ENCODE data around the gene SCNN1A. TPM values are rescaled to one million over a fixed set of nuclear protein-coding genes. Genes with fewer than 3 reads are reported as not detected.
A peak's percentile ranks its signal among the peaks of the same experiment; 100 is the strongest.

Gene SCNN1A
- total RNA-seq, 2 experiments from 2014 or later = 0.35 to 1.0 TPM

GRCh38 chr12:6334940-6335450 is 40.4 kb downstream of the SCNN1A start:
- no peaks in the 10 kb centered on the region for H3K9me3 ChIP-seq (ENCODE audit: low read length)
- H3K4me3 ChIP-seq (ENCODE audit: low read depth, low read length, poor library complexity, severe bottlenecking) = peak overlapping the region; percentile 53
- CTCF ChIA-PET (ENCODE audit: unreplicated experiment) = interaction anchor here (0.6 to 1.8 kb wide), 6 partner anchors 8 to 131 kb away, joined by 3 to 9 read pairs (median 4); no protein-coding TSS in a partner anchor
- intact Hi-C loops (cut with micrococcal nuclease; ENCODE audit: unreplicated experiment) = loop anchor here (1.0 to 5.0 kb wide), 4 partner anchors 32 to 197 kb away; partner anchors contain the start of gene GAPDH
- no TSS peak for BruUV-seq (replicated peaks)
- H3K27ac ChIP-seq (ENCODE audit: low read depth, low read length, poor library complexity, severe bottlenecking) = peak overlapping the region; percentile 80
- peak overlapping the region; percentile 81 for H3K4me2 ChIP-seq (ENCODE audit: low read length)
- peaks cover 50% of the 10 kb centered on the region for H3K36me3 ChIP-seq (ENCODE audit: insufficient read depth, low read length)
- peaks cover 72% of the 10 kb centered on the region for H3K4me1 ChIP-seq (ENCODE audit: insufficient read depth, low read length, poor library complexity, severe bottlenecking)
- no peak overlapping the region for H2AFZ ChIP-seq (ENCODE audit: low read length)
- POLR2A ChIA-PET = interaction anchor here (0.8 to 4.0 kb wide), 5 partner anchors 10 to 91 kb away, joined by 3 to 55 read pairs (median 6); no protein-coding TSS in a partner anchor
- no peaks in the 10 kb centered on the region for H4K20me1 ChIP-seq (ENCODE audit: insufficient read depth, low read length)
- H3K79me2 ChIP-seq (ENCODE audit: insufficient read depth, low read depth, low read length) = peaks cover 42% of the 10 kb centered on the region; the same call in 1 of the 2 replicates
- H3K9me2 ChIP-seq (ENCODE audit: insufficient read depth, low read length) = no peaks in the 10 kb centered on the region
- DNase-seq (ENCODE audit: low spot score) = no peak
- TF ChIP-seq CTCF (conservative IDR thresholded peaks at IDR 0.05; ENCODE audit: low read length) (no peak), EZH2phosphoT487 (IDR thresholded peaks at IDR 0.05; ENCODE audit: borderline replicate concordance, low read depth, low read length) (no peak)

- peaks cover 68% of the 10 kb centered on the region for H3K4me1 ChIP-seq (ENCODE audit: insufficient read depth, low read length, poor library complexity, severe bottlenecking)
- no peaks in the 10 kb centered on the region for H4K20me1 ChIP-seq (ENCODE audit: insufficient read depth, low read length)
- no peaks in the 10 kb centered on the region for H3K9me3 ChIP-seq (ENCODE audit: low read length)
- H3K4me3 ChIP-seq (ENCODE audit: low read depth, low read length, poor library complexity, severe bottlenecking) = no peak overlapping the region
- no peak overlapping the region for H3K27ac ChIP-seq (ENCODE audit: low read depth, low read length, poor library complexity, severe bottlenecking)
- H3K79me2 ChIP-seq (ENCODE audit: insufficient read depth, low read depth, low read length) = peaks cover 38% of the 10 kb centered on the region; the same call in 1 of the 2 replicates
- ChIA-PET CTCF (ENCODE audit: unreplicated experiment) (interaction anchor here (1.0 to 1.8 kb wide), 5 partner anchors 11 to 131 kb away, joined by 3 to 9 read pairs (median 4); no protein-coding TSS in a partner anchor), POLR2A (interaction anchor here (1.1 to 4.0 kb wide), 3 partner anchors 10 to 33 kb away, joined by 3 to 55 read pairs (median 15); no protein-coding TSS in a partner anchor)
- no peak overlapping the region for H3K4me2 ChIP-seq (ENCODE audit: low read length)
- peaks cover 54% of the 10 kb centered on the region for H3K36me3 ChIP-seq (ENCODE audit: insufficient read depth, low read length)
- BruUV-seq (replicated peaks) = no TSS peak
- no peak overlapping the region for H2AFZ ChIP-seq (ENCODE audit: low read length)
- intact Hi-C loops (cut with micrococcal nuclease; ENCODE audit: unreplicated experiment) = loop anchor here (2.0 kb wide), 1 partner anchor 88 kb away; no protein-coding TSS in a partner anchor
- TF ChIP-seq EZH2phosphoT487 (IDR thresholded peaks at IDR 0.05; ENCODE audit: borderline replicate concordance, low read depth, low read length) (no peak), CTCF (conservative IDR thresholded peaks at IDR 0.05; ENCODE audit: low read length) (no peak)
- no peaks in the 10 kb centered on the region for H3K9me2 ChIP-seq (ENCODE audit: insufficient read depth, low read length)
- DNase-seq (ENCODE audit: low spot score) = no peak
These were observed 41.0 kb downstream of the SCNN1A start for GRCh38 chr12:6334359-6334758.

- peaks cover 57% of the 10 kb centered on the region for H3K36me3 ChIP-seq (ENCODE audit: insufficient read depth, low read length)
- no peaks in the 10 kb centered on the region for H4K20me1 ChIP-seq (ENCODE audit: insufficient read depth, low read length)
- no peak for TF ChIP-seq EZH2phosphoT487 (IDR thresholded peaks at IDR 0.05; ENCODE audit: borderline replicate concordance, low read depth, low read length)
- TF ChIP-seq CTCF (conservative IDR thresholded peaks at IDR 0.05; ENCODE audit: low read length) = no peak
- no TSS peak for BruUV-seq (replicated peaks)
- intact Hi-C loops (cut with micrococcal nuclease; ENCODE audit: unreplicated experiment) = no loop called here
- H3K9me2 ChIP-seq (ENCODE audit: insufficient read depth, low read length) = no peaks in the 10 kb centered on the region
- H2AFZ ChIP-seq (ENCODE audit: low read length) = no peak overlapping the region
- H3K4me1 ChIP-seq (ENCODE audit: insufficient read depth, low read length, poor library complexity, severe bottlenecking) = peaks cover 60% of the 10 kb centered on the region
- DNase-seq (ENCODE audit: low spot score) = no peak
- POLR2A ChIA-PET = interaction anchor here (1.1 to 4.0 kb wide), 2 partner anchors 26 to 34 kb away, joined by 3 to 55 read pairs; no protein-coding TSS in a partner anchor
- H3K4me2 ChIP-seq (ENCODE audit: low read length) = no peak overlapping the region
- CTCF ChIA-PET (ENCODE audit: unreplicated experiment) = no interaction called here
- no peak overlapping the region for H3K4me3 ChIP-seq (ENCODE audit: low read depth, low read length, poor library complexity, severe bottlenecking)
- peaks cover 35% of the 10 kb centered on the region; the same call in 1 of the 2 replicates for H3K79me2 ChIP-seq (ENCODE audit: insufficient read depth, low read depth, low read length)
- no peak overlapping the region for H3K27ac ChIP-seq (ENCODE audit: low read depth, low read length, poor library complexity, severe bottlenecking)
- no peaks in the 10 kb centered on the region for H3K9me3 ChIP-seq (ENCODE audit: low read length)
These were observed 41.8 kb downstream of the SCNN1A start for GRCh38 chr12:6333566-6333965.
